SK-N-SH (cell line): Measurements from ENCODE around the gene CCDC88C.

Experiments
- CHD2 ChIP-seq: fragments of 150-350 bp; IDR thresholded peaks from 2 replicates; pipeline ENCODE4 v1.6.1; 2018; ENCODE audit warnings: low read length; ENCODE audit not compliant: partially characterized antibody
- CTCF ChIP-seq: fragments of 200-600 bp; sonication (generic); IDR thresholded peaks from 2 replicates; pipeline ENCODE4 v1.6.1; 2017; ENCODE audit warnings: antibody characterized with exemption, mild to moderate bottlenecking, moderate library complexity
- MAX ChIP-seq: IDR thresholded peaks from 2 replicates; pipeline ENCODE4 v1.4.0; 2012; ENCODE audit warnings: low read depth
- NRF1 ChIP-seq: IDR thresholded peaks from 2 replicates; pipeline ENCODE4 v1.6.1; 2012; ENCODE audit warnings: low read depth, mild to moderate bottlenecking, low read length
- POLR2AphosphoS5 ChIP-seq: IDR thresholded peaks from 2 replicates; pipeline ENCODE4 v1.6.1; 2012; ENCODE audit warnings: low read depth, low read length
- RAD21 ChIP-seq: IDR thresholded peaks from 2 replicates; pipeline ENCODE4 v1.6.1; 2012; ENCODE audit warnings: mild to moderate bottlenecking, low read length
- RFX5 ChIP-seq: IDR thresholded peaks from 2 replicates; pipeline ENCODE4 v1.6.1; 2012; ENCODE audit warnings: mild to moderate bottlenecking, improper control_type of control experiment, low read length
- TCF12 ChIP-seq: IDR thresholded peaks from 2 replicates; pipeline ENCODE4 v1.4.0; 2012
- TF ChIP-seq, protein P1 (sequence below): IDR thresholded peaks from 2 replicates; pipeline ENCODE4 v1.6.1; 2012; ENCODE audit warnings: mild to moderate bottlenecking, low read depth, low read length, moderate library complexity

- TF ChIP-seq MAX (no peak), CTCF (no peak), RFX5 (no peak), RAD21 (no peak), CHD2 (no peak), NRF1 (no peak), POLR2AphosphoS5 (no peak), TCF12 (no peak)
- TF ChIP-seq, protein P1, sequence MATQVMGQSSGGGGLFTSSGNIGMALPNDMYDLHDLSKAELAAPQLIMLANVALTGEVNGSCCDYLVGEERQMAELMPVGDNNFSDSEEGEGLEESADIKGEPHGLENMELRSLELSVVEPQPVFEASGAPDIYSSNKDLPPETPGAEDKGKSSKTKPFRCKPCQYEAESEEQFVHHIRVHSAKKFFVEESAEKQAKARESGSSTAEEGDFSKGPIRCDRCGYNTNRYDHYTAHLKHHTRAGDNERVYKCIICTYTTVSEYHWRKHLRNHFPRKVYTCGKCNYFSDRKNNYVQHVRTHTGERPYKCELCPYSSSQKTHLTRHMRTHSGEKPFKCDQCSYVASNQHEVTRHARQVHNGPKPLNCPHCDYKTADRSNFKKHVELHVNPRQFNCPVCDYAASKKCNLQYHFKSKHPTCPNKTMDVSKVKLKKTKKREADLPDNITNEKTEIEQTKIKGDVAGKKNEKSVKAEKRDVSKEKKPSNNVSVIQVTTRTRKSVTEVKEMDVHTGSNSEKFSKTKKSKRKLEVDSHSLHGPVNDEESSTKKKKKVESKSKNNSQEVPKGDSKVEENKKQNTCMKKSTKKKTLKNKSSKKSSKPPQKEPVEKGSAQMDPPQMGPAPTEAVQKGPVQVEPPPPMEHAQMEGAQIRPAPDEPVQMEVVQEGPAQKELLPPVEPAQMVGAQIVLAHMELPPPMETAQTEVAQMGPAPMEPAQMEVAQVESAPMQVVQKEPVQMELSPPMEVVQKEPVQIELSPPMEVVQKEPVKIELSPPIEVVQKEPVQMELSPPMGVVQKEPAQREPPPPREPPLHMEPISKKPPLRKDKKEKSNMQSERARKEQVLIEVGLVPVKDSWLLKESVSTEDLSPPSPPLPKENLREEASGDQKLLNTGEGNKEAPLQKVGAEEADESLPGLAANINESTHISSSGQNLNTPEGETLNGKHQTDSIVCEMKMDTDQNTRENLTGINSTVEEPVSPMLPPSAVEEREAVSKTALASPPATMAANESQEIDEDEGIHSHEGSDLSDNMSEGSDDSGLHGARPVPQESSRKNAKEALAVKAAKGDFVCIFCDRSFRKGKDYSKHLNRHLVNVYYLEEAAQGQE = no peak
Measured at GRCh38 chr14:91300283-91300895, 117.2 kb downstream of the CCDC88C start.
